ELR (cell line): Measurements from ENCODE around the gene SKOR1.

Experiments used
- DNase-seq: peaks from one replicate; pipeline ENCODE4 v3.0.0-alpha.2; 2015; ENCODE audit warnings: low read depth

SKOR1 gene

DNA sequence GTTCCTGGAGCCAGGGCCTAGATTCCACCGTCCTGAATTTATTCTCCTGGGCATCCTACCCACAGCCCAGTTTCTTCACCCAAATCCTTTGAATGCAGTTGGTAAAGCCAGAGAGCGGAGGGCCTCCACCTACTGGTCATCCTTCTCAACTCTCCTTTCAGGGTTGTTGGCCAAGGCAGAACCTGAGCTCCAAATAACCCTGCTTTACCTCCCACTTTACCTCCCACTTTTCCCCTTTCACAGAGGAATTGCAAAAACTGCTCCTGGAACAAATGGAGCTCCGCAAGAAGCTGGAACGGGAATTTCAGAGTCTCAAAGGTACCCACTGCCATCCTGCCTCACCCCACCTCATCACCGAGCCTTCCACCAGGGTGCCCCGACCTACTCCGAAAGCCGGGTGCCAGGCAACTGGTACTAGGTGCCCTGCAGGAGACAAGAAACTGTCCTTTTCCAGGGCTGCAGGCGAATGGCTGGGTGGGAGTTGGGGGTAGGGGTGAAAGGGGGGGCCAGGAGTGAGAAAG, 6.8 kb downstream of the SKOR1 start:
- peak; percentile 57 for DNase-seq

- no peak for DNase-seq
Measured at GRCh38 chr15:67832897-67833709, 7.8 kb downstream of the SKOR1 start.

- DNase-seq: peak; percentile 65
Measured at GRCh38 chr15:67833710-67834511, 8.6 kb downstream of the SKOR1 start.

GRCh38 chr15:67834581-67835296, 9.4 kb downstream of the SKOR1 start:
- DNase-seq: no peak

DNA sequence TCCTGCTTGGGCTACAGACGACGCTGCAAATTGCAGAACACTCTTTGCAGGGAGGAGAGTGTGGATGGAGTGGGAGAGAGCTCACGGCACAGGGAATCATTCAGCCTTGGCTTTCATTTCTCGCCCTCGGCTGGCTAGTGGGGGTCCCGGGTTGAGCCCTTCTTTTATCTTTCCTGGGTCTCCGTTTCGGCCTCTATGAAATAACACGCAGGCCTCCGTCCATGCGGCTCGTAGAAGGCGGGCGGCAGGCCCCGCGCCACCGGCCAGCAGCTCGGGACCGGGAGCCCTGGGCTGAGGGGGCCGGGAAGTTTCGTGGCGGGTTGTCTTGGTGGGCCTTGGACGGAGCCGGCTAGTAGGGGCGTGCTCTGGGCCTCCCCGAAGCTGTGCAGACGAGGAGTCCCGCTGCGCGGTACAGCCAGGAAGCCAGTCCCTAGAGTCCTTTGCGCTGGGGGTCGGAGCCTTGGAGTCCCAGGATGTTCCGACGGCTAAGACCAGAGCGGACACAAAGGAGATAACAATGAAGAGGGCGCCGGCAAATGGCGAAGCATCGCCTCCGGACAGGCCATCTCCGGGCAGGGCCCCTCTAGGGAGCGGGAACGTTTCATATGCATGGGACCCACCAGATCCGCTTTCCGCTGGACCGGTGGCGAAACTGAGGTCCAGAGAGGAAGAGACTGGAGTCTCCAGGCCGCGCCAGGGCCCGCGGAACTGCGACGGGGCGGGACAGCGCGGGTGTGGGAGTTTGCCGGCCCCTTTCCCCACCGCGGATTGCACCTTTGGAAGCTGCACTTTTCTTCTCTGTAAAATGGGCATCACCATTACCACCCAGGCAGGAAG, 10.2 kb downstream of the SKOR1 start:
- no peak for DNase-seq

GRCh38 chr15:67836134-67836455, 10.8 kb downstream of the SKOR1 start:
- DNase-seq: peak; percentile 38

- DNase-seq: peak; percentile 67
Measured at GRCh38 chr15:67836477-67836876, 11.2 kb downstream of the SKOR1 start.

DNA sequence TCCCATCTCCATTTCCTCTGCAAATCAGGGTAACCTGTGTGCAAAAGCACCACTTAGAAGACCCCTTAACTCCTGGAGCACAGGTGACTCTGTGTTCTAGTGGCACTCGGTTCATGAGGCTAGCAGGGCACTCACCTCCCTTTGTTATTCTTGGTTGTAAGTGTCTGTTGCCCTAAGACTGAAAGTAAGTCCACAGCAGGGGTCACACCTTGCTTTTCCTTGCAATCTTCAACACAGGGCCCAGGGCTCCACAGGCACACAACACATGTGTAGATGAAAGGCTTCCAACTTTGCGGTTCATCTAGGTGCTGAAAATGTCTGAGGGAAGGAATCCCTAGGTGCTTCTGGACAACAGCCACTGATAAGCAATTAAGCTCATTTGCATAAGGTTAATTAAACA, 11.6 kb downstream of the SKOR1 start:
- no peak for DNase-seq

DNA sequence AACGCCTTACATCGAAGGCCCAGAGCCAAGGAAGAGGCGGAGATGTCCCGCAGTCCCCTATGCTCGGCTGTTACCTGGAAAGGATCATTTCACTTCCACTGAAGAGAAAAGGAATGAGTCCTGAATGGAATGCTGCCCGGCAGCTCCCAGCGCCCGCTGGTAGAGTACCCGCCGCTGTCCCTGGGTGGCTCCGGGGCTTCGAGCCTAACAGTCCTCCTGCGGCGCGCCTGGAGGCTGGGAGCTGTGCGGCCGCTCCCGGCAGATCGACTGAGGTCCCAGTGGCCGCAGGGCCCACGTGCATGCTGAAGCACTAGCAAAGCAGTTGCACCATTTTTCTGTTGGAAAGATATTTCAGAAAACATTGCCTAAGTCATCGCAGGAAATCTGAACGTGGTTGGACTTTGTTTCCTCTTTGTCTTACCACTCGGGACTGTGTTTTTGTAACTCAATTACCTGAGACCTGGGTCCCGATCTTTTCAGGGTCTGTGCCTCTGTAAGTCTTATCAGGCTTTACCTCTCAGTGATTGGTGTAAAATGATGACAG, 13.6 kb downstream of the SKOR1 start:
- peak; percentile 35 for DNase-seq

GRCh38 chr15:67839499-67839928, 14.2 kb downstream of the SKOR1 start:
- peak; percentile 71 for DNase-seq

DNA sequence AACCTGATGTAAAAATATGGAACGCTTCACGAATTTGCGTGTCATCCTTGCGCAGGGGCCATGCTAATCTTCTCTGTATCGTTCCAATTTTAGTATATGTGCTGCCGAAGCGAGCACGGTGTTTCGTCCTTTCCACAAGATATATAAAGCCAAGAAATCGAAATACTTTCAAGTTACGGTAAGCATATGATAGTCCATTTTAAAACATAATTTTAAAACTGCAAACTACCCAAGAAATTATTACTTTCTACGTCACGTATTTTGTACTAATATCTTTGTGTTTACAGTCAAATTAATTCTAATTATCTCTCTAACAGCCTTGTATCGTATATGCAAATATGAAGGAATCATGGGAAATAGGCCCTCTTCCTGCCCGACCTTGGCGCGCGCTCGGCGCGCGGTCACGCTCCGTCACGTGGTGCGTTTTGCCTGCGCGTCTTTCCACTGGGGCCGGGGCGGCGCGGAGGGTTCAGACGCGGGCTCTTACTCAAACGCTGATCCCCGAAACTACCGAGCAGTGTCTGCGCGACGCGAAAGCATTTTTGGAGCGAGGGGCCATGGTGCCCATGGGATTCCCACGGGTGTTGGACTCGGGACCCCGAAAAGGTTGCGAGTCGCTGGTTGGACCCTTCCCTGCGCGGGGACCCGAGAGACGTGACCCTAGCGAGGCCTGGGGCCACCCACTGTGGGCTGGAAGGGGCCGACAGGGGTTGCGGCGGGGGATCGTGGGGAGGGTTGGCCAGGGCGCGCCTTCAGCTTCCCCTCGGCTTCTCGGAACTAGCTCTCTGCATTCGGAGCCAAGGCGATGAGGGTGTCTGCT, 14.8 kb downstream of the SKOR1 start, which contains the start of gene RNU6-1:
TSS of gene RNU6-1 (minus strand) at position 117 of the 820 bp plus-strand sequence.
- peak; percentile 94 for DNase-seq

GRCh38 chr15:67840749-67841512, 15.6 kb downstream of the SKOR1 start:
- DNase-seq: peak; percentile 55

DNA sequence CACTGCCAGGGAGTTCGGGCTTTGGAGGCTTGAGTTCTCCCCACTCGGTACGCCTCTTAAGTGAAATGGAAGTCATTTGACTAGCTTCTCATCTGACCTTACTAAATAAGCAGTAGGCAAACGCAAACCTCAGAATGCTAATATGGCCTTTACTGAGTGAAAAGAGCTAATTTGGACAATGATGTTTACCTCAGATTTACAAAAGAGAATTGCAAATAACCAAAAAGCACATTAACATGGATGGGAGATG, 16.1 kb downstream of the SKOR1 start:
- no peak for DNase-seq

GRCh38 chr15:67843092-67843501, 17.8 kb downstream of the SKOR1 start:
- no peak for DNase-seq

- DNase-seq: no peak
Measured at GRCh38 chr15:67843571-67844387, 18.5 kb downstream of the SKOR1 start.

- no peak for DNase-seq
Measured at GRCh38 chr15:67845974-67846373, 20.7 kb downstream of the SKOR1 start.

GRCh38 chr15:67849538-67849937, 24.2 kb downstream of the SKOR1 start:
- no peak for DNase-seq

DNA sequence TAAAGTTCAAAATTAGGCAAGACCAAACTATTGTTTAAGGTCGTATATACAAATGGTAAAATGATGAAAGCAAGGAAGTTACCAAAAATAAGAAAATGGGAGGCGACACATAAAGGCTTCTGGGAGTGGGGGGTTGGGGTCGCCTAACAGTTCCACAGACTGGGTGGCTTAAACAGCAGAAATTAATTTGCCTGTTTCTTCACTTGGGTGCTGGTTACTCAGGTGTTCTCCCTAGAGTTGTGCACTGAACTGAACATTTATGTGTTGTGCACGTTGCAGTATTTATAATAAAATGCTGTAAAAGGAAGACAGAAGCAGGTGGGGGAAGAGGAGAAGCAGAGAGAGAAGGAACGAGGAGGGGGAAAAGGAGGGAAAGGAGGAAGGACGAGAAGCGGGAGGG, 25.0 kb downstream of the SKOR1 start:
- no peak for DNase-seq
